ENCODE measurements around the gene TCP11L2. TPM values are rescaled to one million over a fixed set of nuclear protein-coding genes. Genes with fewer than 3 reads are reported as not detected.
"Not testable (repeated sequence)": the region's sequence is repeated elsewhere in the genome, so short reads cannot be mapped to it uniquely, and the experiment has no call there.

Gene TCP11L2
- polyA plus RNA-seq, 1 donor: 11.4 TPM

GRCh38 chr12:106343214-106343528 lies 40.6 kb downstream of the TCP11L2 start:
- no peak for DNase-seq (ENCODE audit: low read depth)

GRCh38 chr12:106344131-106344530 lies 41.6 kb downstream of the TCP11L2 start:
- no peak for DNase-seq (ENCODE audit: low read depth)

GRCh38 chr12:106345746-106346145 lies 43.2 kb downstream of the TCP11L2 start:
- no peak for DNase-seq (ENCODE audit: low read depth)

- no peak for DNase-seq (ENCODE audit: low read depth)
Observed at GRCh38 chr12:106348411-106348810, 45.9 kb downstream of the TCP11L2 start.

- DNase-seq (ENCODE audit: low read depth): no peak
Observed at GRCh38 chr12:106353175-106353574, 50.6 kb downstream of the TCP11L2 start.

- peak; percentile 86 for DNase-seq (ENCODE audit: low read depth)
Observed at GRCh38 chr12:106357549-106358395, 55.2 kb downstream of the TCP11L2 start, which contains the start of gene POLR3B. Gene POLR3B, plus strand, starts transcription at chr12:106357748. Its CDS starts 132 bp downstream, at chr12:106357880.

- no peak for DNase-seq (ENCODE audit: low read depth)
Observed at GRCh38 chr12:106358396-106359241, 56.1 kb downstream of the TCP11L2 start.

GRCh38 chr12:106359646-106360399 lies 57.3 kb downstream of the TCP11L2 start:
- no peak for DNase-seq (ENCODE audit: low read depth)

- no peak for DNase-seq (ENCODE audit: low read depth)
Observed at GRCh38 chr12:106360400-106360994, 58.0 kb downstream of the TCP11L2 start.

- no peak for DNase-seq (ENCODE audit: low read depth)
Observed at GRCh38 chr12:106362971-106363370, 60.4 kb downstream of the TCP11L2 start.

- no peak for DNase-seq (ENCODE audit: low read depth)
Observed at GRCh38 chr12:106364261-106364660, 61.7 kb downstream of the TCP11L2 start.

- DNase-seq (ENCODE audit: low read depth): no peak
Observed at GRCh38 chr12:106369624-106370346, 67.3 kb downstream of the TCP11L2 start.

GRCh38 chr12:106378788-106379187 lies 76.3 kb downstream of the TCP11L2 start:
- no peak for DNase-seq (ENCODE audit: low read depth)

GRCh38 chr12:106380954-106381353 lies 78.4 kb downstream of the TCP11L2 start:
- DNase-seq (ENCODE audit: low read depth): no peak

GRCh38 chr12:106381866-106382265 lies 79.3 kb downstream of the TCP11L2 start:
- not testable (repeated sequence) for DNase-seq (ENCODE audit: low read depth)

GRCh38 chr12:106386813-106387535 lies 84.4 kb downstream of the TCP11L2 start:
- DNase-seq (ENCODE audit: low read depth): no peak

GRCh38 chr12:106387848-106388377 lies 85.4 kb downstream of the TCP11L2 start:
- no peak for DNase-seq (ENCODE audit: low read depth)

GRCh38 chr12:106389151-106389550 lies 86.6 kb downstream of the TCP11L2 start:
- no peak for DNase-seq (ENCODE audit: low read depth)

- no peak for DNase-seq (ENCODE audit: low read depth)
Observed at GRCh38 chr12:106392759-106393158, 90.2 kb downstream of the TCP11L2 start.
